Spleen (tissue), 11 donors: ENCODE data around the gene GPRIN1. TPM values are rescaled to one million over a fixed set of nuclear protein-coding genes. Genes with fewer than 3 reads are reported as not detected.
A peak's percentile ranks its signal among the peaks of the same experiment; 100 is the strongest.

Experiments used
- DNase-seq: peaks from one replicate; pipeline ENCODE4 v3.0.0-alpha.2; 2020
- H3K27ac ChIP-seq, 8 donors: fragments of 200-600 bp; sonication (generic) in 7 of 8; 1 replicate in 4 of 8; 2 replicates in 4 of 8; pipeline versions ENCODE4 v1.5.0 to v1.8.0; 2016 to 2021; ENCODE audit warnings: inconsistent platforms in 4 of 8, mild to moderate bottlenecking in 4 of 8, moderate library complexity in 1 of 8
- H3K27me3 ChIP-seq, 7 donors: fragments of 200-600 bp; sonication (generic) in 6 of 7; replicated peaks in 1 of 7; 1 replicate in 4 of 7; 2 replicates in 3 of 7; pipeline versions ENCODE4 v1.5.0 to v1.8.0; 2016 to 2021; ENCODE audit warnings: inconsistent platforms in 3 of 7, mild to moderate bottlenecking in 1 of 7
- H3K36me3 ChIP-seq, 6 donors: fragments of 200-600 bp; sonication (generic) in 5 of 6; 1 replicate in 4 of 6; 2 replicates in 2 of 6; pipeline versions ENCODE4 v1.5.0 to v1.8.0; 2016 to 2021; ENCODE audit warnings: inconsistent platforms in 2 of 6
- H3K4me1 ChIP-seq, 6 donors: fragments of 200-600 bp; sonication (generic) in 5 of 6; 1 replicate in 3 of 6; 2 replicates in 3 of 6; pipeline versions ENCODE4 v1.5.0 to v1.8.0; 2016 to 2021; ENCODE audit warnings: inconsistent platforms in 3 of 6
- H3K4me3 ChIP-seq, 8 donors: fragments of 200-600 bp; sonication (generic) in 7 of 8; 1 replicate in 4 of 8; 2 replicates in 4 of 8; pipeline versions ENCODE4 v1.5.0 to v1.8.0; 2016 to 2021; ENCODE audit warnings: inconsistent platforms in 4 of 8, mild to moderate bottlenecking in 4 of 8, moderate library complexity in 2 of 8
- H3K9me3 ChIP-seq, 8 donors: fragments of 200-600 bp; sonication (generic) in 7 of 8; 1 replicate in 4 of 8; 2 replicates in 4 of 8; pipeline versions ENCODE4 v1.5.0 to v1.8.0; 2016 to 2021; ENCODE audit warnings: inconsistent platforms in 4 of 8
- POLR2A ChIP-seq, 3 donors: fragments of 450-650 bp; IDR thresholded peaks; one replicate each; pipeline ENCODE4 v1.5.1; 2017; ENCODE audit warnings: antibody characterized with exemption in 3 of 3, mild to moderate bottlenecking in 1 of 3
- POLR2AphosphoS5 ChIP-seq, 3 donors: sonication (generic); formaldehyde crosslinking; IDR thresholded peaks; one replicate each; pipeline ENCODE4 v1.5.1; 2017; ENCODE audit warnings: antibody characterized with exemption in 3 of 3
- WGBS, 5 donors: extraction: QIAGEN DNeasy Blood & Tissue Kit in 3 of 5; methylation state at CpG; one replicate each; pipeline versions ENCODE4 v1.1.5 to v1.1.7; 2013 to 2018; 5-methylcytosine and 5-hydroxymethylcytosine counted together
- intact Hi-C: fragments of 100-400 bp; cut with DNase I; formaldehyde crosslinking; loops from one replicate; pipeline ENCODE4 v1.15.0; 2023; ENCODE audit warnings: low total_unique reads
- polyA plus RNA-seq, 3 donors: library from polyadenylated mRNA; stranded (reverse); fragments of 200-250 nt; gene quantifications; one replicate each; pipeline ENCODE4 v1.2.1, GENCODE V29; 2013
- total RNA-seq, 7 donors: library from RNA; depleted of rRNA in 3 of 7; stranded (reverse); fragments of >200 nt in 3 of 7; fragmentation: NEBNext Ultra II Directional in 4 of 7; extraction: Animal tissue kit (Norgen Biotek cat#: 25700) in 4 of 7; gene quantifications; one replicate each; pipeline versions ENCODE4 v1.1.0 to v1.2.1, GENCODE V29; 2016 to 2021
- TF ChIP-seq, protein P1 (sequence below), 11 experiments: fragments of 200-600 bp in 7 of 11; fragments of 450-650 bp in 4 of 11; sonication (generic) in 4 of 11; IDR thresholded peaks in 8 of 11; conservative IDR thresholded peaks in 3 of 11; 1 replicate in 7 of 11; 2 replicates in 4 of 11; pipeline versions ENCODE4 v1.4.0 to v1.8.0; 2016 to 2021; ENCODE audit warnings: antibody characterized with exemption in 11 of 11, inconsistent platforms in 4 of 11, mild to moderate bottlenecking in 1 of 11
- donor health status: healthy with polysubstance abuse.
- donor health status: DM: no; HTN: no; CAD: no; lungs with moderate emphysema.
- donor health status: DM: no; HTN: no; CAD: no.
- donor health status: Bipolar disorder and iron deficiency.
- donor health status: healthy.
- donor health status: DM: no; HTN: no; CAD: no.
- donor health status: DM: yes; HTN: yes; CAD: no.

GPRIN1 gene
- total and polyA plus RNA-seq, 10 donors: 0.13 to 1.3 (median 0.76) TPM

GRCh38 chr5:176656467-176656990, 46.6 kb upstream of the GPRIN1 start:
- intact Hi-C loops: no loop called here

DNA sequence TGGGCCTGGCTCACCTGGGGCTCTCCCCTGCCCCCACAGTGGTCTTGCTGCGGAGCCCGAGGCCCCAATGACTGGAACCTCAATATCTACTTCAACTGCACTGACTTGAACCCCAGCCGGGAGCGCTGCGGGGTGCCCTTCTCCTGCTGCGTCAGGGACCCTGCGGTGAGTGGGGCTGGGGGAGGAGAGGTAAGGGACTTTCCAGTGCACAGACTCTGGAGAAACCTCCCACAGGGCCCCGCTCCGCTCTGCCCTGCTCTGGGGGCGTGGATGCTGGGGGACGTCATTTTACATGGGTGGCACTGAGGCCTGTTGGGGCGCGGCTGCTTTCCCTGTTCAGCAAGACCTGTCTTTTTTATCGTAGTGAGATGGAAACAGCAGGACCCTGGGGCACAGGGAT, 44.9 kb upstream of the GPRIN1 start:
- WGBS, 5 donors: 89 to 95% (median 94%) methylated on average over 7 to 14 of the region's 14 CpGs
- no peak for TF ChIP-seq POLR2A (IDR thresholded peaks at IDR 0.05)
- TF ChIP-seq POLR2AphosphoS5 (IDR thresholded peaks at IDR 0.05): no peak
- TF ChIP-seq, protein P1, sequence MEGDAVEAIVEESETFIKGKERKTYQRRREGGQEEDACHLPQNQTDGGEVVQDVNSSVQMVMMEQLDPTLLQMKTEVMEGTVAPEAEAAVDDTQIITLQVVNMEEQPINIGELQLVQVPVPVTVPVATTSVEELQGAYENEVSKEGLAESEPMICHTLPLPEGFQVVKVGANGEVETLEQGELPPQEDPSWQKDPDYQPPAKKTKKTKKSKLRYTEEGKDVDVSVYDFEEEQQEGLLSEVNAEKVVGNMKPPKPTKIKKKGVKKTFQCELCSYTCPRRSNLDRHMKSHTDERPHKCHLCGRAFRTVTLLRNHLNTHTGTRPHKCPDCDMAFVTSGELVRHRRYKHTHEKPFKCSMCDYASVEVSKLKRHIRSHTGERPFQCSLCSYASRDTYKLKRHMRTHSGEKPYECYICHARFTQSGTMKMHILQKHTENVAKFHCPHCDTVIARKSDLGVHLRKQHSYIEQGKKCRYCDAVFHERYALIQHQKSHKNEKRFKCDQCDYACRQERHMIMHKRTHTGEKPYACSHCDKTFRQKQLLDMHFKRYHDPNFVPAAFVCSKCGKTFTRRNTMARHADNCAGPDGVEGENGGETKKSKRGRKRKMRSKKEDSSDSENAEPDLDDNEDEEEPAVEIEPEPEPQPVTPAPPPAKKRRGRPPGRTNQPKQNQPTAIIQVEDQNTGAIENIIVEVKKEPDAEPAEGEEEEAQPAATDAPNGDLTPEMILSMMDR (IDR thresholded peaks at IDR 0.05 in 8 of 11, conservative IDR thresholded peaks at IDR 0.05 in 3 of 11): no peak
- intact Hi-C loops: no loop called here

More at GRCh38 chr5:176656467-176656990, 46.6 kb upstream of the GPRIN1 start:
- DNase-seq: peak; percentile 75
- Histone ChIP-seq H3K27ac (no peak overlapping the region), H3K4me1 (peaks cover 12 to 67% (median 50%) of the 10 kb centered on the region in 6 donors), H3K9me3 (no peaks in the 10 kb centered on the region), H3K27me3 (no peaks in the 10 kb centered on the region), H3K4me3 (no peak overlapping the region), H3K36me3 (peaks cover 0 to 57% (median 28%) of the 10 kb centered on the region in 6 donors)
- TF ChIP-seq POLR2A (IDR thresholded peaks at IDR 0.05) (no peak), POLR2AphosphoS5 (IDR thresholded peaks at IDR 0.05) (no peak)
- TF ChIP-seq, protein P1 (IDR thresholded peaks at IDR 0.05 in 8 of 11, conservative IDR thresholded peaks at IDR 0.05 in 3 of 11): no peak
- 91 to 93% (median 93%) methylated on average over 11 to 13 of the region's 13 CpGs for WGBS, 5 donors

GRCh38 chr5:176653401-176654385, 43.7 kb upstream of the GPRIN1 start:
- WGBS, 5 donors: 78 to 86% (median 86%) methylated on average over 16 to 18 of the region's 18 CpGs
- H3K4me1 ChIP-seq: peaks cover 11 to 71% (median 45%) of the 10 kb centered on the region in 6 donors
- no peak overlapping the region for H3K4me3 ChIP-seq
- intact Hi-C loops: no loop called here
- no peaks in the 10 kb centered on the region for H3K27me3 ChIP-seq
- H3K9me3 ChIP-seq: no peaks in the 10 kb centered on the region
- peak in 1 of 3 donors; percentile 6 for TF ChIP-seq POLR2AphosphoS5 (IDR thresholded peaks at IDR 0.05)
- TF ChIP-seq, protein P1 (IDR thresholded peaks at IDR 0.05 in 8 of 11, conservative IDR thresholded peaks at IDR 0.05 in 3 of 11): no peak
- peak overlapping the region in 1 of 8 donors; percentile 53 for H3K27ac ChIP-seq
- DNase-seq: peak; percentile 73
- H3K36me3 ChIP-seq: peaks cover 0 to 57% (median 28%) of the 10 kb centered on the region in 6 donors

More for the DNA sequence above, 44.9 kb upstream of the GPRIN1 start:
- no peak overlapping the region for H3K4me3 ChIP-seq
- H3K4me1 ChIP-seq: peaks cover 12 to 71% (median 45%) of the 10 kb centered on the region in 6 donors
- DNase-seq: peak; percentile 74
- H3K9me3 ChIP-seq: no peaks in the 10 kb centered on the region
- H3K27me3 ChIP-seq: no peaks in the 10 kb centered on the region
- no peak overlapping the region for H3K27ac ChIP-seq
- peaks cover 0 to 57% (median 28%) of the 10 kb centered on the region in 6 donors for H3K36me3 ChIP-seq

GRCh38 chr5:176652136-176652535, 42.2 kb upstream of the GPRIN1 start:
- no peak overlapping the region for H3K4me3 ChIP-seq

More at GRCh38 chr5:176652136-176652535, 42.2 kb upstream of the GPRIN1 start:
- H3K4me1 ChIP-seq: peaks cover 13 to 70% (median 45%) of the 10 kb centered on the region in 6 donors
- TF ChIP-seq, protein P1 (IDR thresholded peaks at IDR 0.05 in 8 of 11, conservative IDR thresholded peaks at IDR 0.05 in 3 of 11): no peak
- TF ChIP-seq POLR2AphosphoS5 (IDR thresholded peaks at IDR 0.05) (no peak), POLR2A (IDR thresholded peaks at IDR 0.05) (no peak)
- DNase-seq: no peak
- no peaks in the 10 kb centered on the region for H3K27me3 ChIP-seq
- WGBS, 5 donors: 76 to 87% (median 86%) methylated on average over 8 of the region's 8 CpGs
- H3K36me3 ChIP-seq: peaks cover 0 to 51% (median 26%) of the 10 kb centered on the region in 6 donors
- no peaks in the 10 kb centered on the region for H3K9me3 ChIP-seq
- intact Hi-C loops: no loop called here
- H3K27ac ChIP-seq: no peak overlapping the region
